ENCODE results near the gene MCAT.

Gene MCAT

GRCh38 chr22:43142880-43143562 is at the start of gene MCAT:
MCAT (minus strand) TSS chr22:43143398; CDS start chr22:43143348, 50 bp downstream.
- peak; percentile 80 to 91 (median 84) for DNase-seq

GRCh38 chr22:43191831-43192230 is 48.6 kb upstream of the MCAT start:
- no peak for DNase-seq

- no peak for DNase-seq
Measured at GRCh38 chr22:43188829-43189545, 45.8 kb upstream of the MCAT start.

GRCh38 chr22:43187171-43188099 is 44.2 kb upstream of the MCAT start:
- peak; percentile 95 to 98 (median 98) for DNase-seq

GRCh38 chr22:43186272-43187170 is 43.3 kb upstream of the MCAT start, which contains the start of gene TTLL12:
TTLL12 (minus strand) TSS chr22:43187134; CDS start chr22:43187069, 65 bp downstream.
- peak; percentile 65 to 89 (median 76) for DNase-seq

- DNase-seq: no peak
Measured at GRCh38 chr22:43185860-43186261, 42.7 kb upstream of the MCAT start.

- peak; percentile 45 to 64 (median 50) for DNase-seq
Measured at GRCh38 chr22:43183496-43184277, 40.5 kb upstream of the MCAT start.

GRCh38 chr22:43182726-43183125 is 39.5 kb upstream of the MCAT start:
- DNase-seq: no peak

GRCh38 chr22:43182118-43182517 is 38.9 kb upstream of the MCAT start:
- DNase-seq: no peak

- DNase-seq: no peak
Measured at GRCh38 chr22:43181321-43182076, 38.3 kb upstream of the MCAT start.

- no peak for DNase-seq
Measured at GRCh38 chr22:43180670-43181069, 37.5 kb upstream of the MCAT start.

GRCh38 chr22:43179911-43180195 is 36.7 kb upstream of the MCAT start:
- DNase-seq: no peak

GRCh38 chr22:43179146-43179910 is 36.1 kb upstream of the MCAT start:
- DNase-seq: no peak

GRCh38 chr22:43177479-43177878 is 34.3 kb upstream of the MCAT start:
- DNase-seq: no peak

GRCh38 chr22:43176090-43176489 is 32.9 kb upstream of the MCAT start:
- no peak for DNase-seq

GRCh38 chr22:43174941-43175531 is 31.8 kb upstream of the MCAT start:
- no peak for DNase-seq

- DNase-seq: no peak
Measured at GRCh38 chr22:43173976-43174720, 30.9 kb upstream of the MCAT start.

GRCh38 chr22:43173566-43173965 is 30.4 kb upstream of the MCAT start:
- DNase-seq: no peak

- DNase-seq: no peak
Measured at GRCh38 chr22:43172191-43172590, 29.0 kb upstream of the MCAT start.
